IPS DF 19.7 (cell line): ENCODE data around the gene NPC1.
"Not testable (repeated sequence)": the region's sequence is repeated elsewhere in the genome, so short reads cannot be mapped to it uniquely, and the experiment has no call there.

ENCODE experiments used
- DNase-seq: peaks from one replicate; pipeline ENCODE4 v3.0.0-alpha.2; 2013; ENCODE audit warnings: low read depth, low spot score

NPC1 gene

DNA sequence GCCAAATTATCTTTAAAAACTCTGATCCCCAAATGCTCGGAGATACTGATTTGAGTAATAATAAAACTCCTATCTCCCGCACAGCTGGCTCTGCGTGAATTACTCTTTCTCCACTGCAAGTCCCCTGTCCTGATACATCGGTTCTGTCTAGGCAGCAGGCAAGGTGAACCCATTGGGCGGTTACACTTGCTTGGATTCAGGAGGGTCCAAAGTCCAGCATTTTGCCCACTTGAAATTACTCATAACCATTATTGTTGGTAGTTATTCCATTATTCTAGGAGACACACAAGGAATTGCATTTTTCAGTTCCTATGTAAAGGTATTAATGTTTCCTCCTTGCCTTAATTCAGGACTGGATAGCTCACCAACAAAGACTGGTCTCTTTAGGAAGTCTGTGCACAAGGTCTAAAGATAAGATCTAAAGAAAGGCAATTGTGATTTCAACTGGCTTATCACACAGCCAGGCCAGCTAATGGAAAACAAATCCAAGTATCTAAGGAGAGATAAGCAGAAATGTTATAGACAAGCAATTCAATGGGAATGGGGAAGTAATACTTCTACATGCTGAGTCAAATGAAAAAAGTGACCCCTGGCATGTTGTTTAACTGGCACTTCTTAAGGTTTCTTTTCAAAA is 23.2 kb upstream of the NPC1 start:
- DNase-seq = no peak

- no peak for DNase-seq
Measured at GRCh38 chr18:23608211-23608610, 21.9 kb upstream of the NPC1 start.

GRCh38 chr18:23605941-23606340 is 19.6 kb upstream of the NPC1 start:
- DNase-seq = no peak

GRCh38 chr18:23599809-23600208 is 13.5 kb upstream of the NPC1 start:
- no peak for DNase-seq

DNA sequence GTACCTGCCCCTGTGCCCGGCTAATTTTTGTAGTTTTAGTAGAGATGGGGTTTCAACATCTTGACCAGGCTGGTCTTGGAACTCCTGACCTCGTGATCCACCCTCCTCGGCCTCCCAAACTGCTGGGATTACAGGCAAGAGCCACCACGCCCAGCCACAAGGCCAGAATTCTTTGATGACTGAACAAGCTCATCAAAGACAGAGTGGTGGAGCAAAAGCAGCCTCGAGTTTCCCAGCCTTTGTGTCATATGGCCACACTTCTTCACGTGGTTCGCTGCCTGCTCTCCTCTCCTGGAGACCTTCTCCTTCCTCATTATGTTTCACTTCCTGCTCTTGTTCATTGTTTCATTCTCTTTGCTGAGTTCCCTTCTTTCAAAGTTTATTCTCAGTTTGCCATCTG is 9.9 kb upstream of the NPC1 start:
- no peak for DNase-seq

GRCh38 chr18:23595591-23595990 is 9.3 kb upstream of the NPC1 start:
- no peak for DNase-seq

DNA sequence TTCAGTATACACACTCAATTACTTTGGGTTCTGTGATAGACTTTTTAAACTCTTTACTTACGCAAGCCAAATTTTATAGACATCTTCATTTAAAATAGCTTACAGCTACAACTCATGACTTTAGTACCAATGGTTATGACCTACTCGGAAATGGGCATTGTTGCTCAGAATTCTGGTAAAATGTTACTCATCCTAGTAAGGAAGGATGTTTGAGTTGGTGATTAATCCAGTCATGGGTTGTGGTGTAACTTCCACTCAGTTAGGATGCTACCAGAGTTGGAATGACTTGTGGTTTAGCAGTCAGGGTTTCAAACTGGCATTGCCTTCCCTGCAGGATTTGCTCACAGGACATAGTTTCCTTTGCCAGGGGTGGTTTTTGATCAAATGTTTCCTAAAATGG is 7.4 kb upstream of the NPC1 start:
- no peak for DNase-seq

DNA sequence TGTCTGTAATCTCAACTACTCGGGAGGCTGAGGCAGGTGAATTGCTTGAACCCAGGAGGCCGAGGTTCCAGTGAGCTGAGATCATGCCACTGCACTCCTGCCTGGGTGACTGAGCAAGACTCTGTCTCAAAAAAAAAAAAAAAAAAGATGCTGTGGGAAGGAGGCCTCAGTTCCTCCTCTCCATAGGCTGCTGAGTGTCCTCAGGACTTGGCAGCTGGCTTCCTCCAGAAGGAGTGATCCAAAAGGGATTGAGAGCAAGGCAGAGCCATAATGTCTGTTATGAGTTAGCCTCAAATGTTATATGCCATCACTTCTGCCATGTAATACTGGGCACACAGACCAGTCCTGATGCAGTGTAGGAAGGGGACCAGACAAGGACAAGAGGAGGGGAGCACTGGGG is 6.6 kb upstream of the NPC1 start:
- DNase-seq = no peak

DNA sequence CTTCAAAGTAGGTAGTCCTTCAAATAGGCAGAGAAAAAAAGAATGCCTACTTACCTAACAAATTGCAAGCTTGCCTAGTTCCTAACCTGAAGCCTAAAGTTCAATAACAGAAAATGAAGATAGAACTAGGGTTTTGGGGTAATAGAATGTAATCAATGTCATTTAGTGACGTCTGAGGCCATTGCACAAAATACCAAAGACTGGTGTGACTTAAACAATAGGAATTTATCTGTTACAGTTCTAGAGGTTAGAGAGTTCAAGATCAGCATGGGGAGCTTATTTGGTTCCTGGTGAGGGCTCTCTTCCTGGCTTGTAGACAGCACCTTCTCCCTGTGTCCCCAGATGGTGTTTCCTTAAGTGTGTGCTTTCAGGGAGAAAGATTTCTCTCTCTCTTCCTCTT is 4.7 kb upstream of the NPC1 start:
- DNase-seq = no peak

- DNase-seq = no peak
Measured at GRCh38 chr18:23588836-23589560, 2.7 kb upstream of the NPC1 start.

- DNase-seq = no peak
Measured at GRCh38 chr18:23587220-23587642, 925 bp upstream of the NPC1 start.

- no peak for DNase-seq
Measured at GRCh38 chr18:23585897-23586248, 433 bp downstream of the NPC1 start.

GRCh38 chr18:23585007-23585871 is 1.1 kb downstream of the NPC1 start:
- DNase-seq = no peak

DNA sequence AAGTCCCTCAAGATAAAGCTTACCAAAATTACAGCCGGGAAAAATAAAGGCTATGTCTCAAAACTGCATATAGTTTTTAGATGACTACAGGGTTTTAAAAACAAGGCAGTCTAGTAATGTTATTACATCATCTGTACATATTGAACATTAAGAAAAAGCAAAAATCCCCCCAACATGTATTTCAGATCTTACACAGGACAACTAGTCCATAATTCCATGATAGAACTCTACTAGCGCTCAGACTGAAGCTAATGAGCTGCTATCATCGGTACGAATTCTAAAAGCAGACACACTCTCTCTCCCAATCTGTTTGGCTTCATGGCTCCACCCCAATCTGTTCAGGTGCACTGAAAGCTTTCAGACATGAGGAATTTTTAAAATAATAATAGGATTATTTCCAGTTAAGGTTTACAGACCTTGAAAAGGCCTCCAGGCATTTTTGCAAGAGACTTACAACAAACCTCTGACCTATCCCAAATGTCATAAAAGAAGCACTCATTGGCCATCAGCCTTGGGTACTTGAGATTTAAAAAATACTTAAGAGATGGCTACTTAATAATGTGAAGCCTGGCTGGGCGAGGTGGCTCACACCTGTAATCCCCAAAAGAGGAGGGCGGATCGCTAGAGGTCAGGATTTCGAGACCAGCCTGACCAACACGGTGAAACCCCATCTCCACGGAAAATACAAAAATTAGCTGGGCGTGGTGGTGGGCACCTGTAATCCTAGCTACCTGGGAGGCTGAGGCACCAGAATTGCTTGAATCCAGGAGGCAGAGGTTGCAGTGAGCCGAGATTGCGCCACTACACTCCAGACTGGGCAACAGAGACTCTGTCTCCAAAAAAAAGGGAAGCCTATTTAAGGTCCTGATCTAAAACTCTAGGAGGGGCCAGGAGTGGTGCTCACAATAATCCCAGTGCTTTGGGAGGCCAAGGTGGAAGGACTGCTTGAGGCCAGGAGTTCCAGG is 2.0 kb downstream of the NPC1 start:
- no peak for DNase-seq

DNA sequence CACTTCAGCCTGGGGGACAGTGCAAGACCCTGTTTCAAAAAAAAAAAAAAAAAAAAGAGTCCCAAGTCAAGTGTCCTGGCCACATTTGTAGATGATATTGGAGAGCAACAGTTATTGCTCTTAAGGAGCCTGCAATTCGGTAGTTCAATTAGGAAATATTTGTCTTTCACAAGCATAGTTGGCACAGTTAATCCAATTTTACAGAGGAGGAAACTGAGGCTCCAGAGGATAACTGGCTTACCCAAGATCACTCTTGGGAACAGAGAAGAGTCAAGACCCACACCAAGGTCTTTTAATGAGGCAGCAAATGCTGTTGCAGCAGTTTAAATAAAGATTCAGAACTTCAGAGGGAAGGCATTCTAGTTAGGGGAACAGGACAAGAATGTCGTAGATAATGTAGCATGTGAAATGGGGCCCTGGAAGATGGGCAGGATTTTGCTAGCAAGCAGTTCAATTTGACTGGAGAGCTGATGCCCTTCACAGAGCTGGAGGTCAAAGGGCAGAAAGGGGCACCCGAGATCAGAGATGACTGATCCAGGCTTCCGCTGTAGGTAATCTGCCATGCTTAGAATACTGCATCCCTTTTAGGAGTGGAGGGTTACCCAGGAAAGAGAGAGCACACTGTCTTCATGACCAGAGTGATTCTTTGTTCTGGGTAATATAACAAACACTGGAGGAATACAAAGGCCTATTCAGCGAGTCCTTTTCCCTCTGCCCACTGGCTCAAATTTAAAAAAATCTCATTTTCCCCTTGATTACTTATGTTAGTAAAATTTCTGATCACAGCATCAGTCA is 3.0 kb downstream of the NPC1 start:
- no peak for DNase-seq

DNA sequence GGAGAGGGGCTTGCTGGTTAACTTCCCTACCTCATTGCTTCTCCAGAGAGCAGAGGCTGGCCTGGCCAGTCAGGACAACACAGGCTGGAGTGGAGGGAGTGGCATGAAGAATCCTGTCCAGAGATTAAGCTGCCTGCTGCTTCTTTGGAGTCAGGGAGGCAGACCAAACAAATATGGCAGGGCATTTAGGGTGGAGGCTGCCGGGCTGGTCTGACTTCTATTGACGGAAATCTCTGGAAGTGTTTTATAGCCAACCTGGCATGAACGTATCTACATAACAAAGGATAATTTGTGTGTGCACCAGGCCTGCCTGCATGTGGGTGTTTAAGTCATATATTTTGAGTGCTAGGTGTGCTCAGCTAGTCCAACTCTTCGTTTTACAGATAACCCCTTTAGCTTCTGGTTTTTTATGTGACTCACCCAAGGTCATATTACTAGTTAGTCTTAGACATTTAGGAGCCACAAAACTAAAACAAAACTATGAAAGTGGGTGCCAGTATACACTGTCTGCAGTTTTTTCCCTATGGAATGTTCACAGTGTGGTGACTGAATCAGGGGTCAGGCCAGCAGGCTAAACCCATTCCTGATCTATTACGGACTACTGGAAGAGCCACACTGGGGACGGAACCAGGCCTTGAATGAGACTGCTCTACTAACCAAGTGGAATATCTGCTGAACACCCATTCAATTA is 5.5 kb downstream of the NPC1 start:
- no peak for DNase-seq

GRCh38 chr18:23578891-23579653 is 7.2 kb downstream of the NPC1 start:
- no peak for DNase-seq

DNA sequence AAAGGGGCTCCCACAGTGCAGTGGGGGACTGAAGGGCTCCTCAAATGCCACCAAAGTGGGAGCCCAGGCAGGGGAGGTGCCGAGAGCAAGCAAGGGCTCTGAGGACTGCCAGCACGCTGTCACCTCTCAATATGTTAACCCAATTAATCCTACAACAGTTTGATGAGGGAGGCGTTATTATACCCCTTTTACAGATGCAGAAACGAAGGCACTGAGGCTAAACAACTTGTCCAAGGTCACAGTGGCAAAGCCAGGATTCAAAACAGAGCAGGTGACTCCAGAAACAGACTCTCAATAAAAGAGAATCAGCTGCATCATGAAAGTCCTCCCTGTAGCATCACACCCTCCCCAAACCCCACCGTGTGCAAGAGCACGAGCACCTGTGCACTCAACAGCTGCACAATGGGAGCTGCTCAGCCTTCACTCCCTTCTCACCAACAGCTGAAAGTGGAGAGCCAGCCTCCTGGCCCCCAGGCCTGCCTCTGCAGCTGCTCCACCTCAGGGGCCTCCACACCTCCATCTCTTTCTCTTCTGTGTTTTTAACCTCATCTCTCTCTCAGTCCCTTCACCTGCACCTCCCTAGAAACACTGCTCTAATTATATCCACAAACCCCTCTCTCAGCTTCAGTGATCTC is 8.1 kb downstream of the NPC1 start:
- no peak for DNase-seq

DNA sequence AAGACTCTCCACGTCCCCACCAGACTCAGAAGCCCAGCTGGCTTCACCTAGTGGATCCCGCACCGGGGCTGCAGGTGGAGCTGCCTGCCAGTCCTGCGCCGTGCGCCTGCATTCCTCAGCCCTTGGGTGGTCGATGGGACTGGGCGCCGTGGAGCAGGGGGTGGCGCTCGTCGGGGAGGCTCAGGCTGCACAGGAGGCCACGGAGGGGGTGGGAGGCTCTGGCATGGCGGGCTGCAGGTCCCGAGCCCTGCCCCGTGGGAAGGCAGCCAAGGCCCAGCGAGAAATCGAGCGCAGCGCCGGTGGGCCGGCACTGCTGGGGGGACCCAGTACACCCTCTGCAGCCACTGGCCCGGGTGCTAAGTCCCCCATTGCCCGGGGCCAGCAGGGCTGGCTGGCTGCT is 8.8 kb downstream of the NPC1 start:
- not testable (repeated sequence) for DNase-seq
